H9 (cell line): Measurements from ENCODE around the gene WDR27. TPM values are rescaled to one million over a fixed set of nuclear protein-coding genes. Genes with fewer than 3 reads are reported as not detected.

Experiments
- DNase-seq: peaks from one replicate; pipeline ENCODE4 v3.0.0-alpha.2; 2017
- H2AFZ ChIP-seq: one replicate; pipeline ENCODE4 v1.6.1; 2013; ENCODE audit warnings: mild to moderate bottlenecking, low read length, control low read depth, moderate library complexity
- H2AK5ac ChIP-seq: 2 replicates; pipeline ENCODE4 v1.6.1; 2013; ENCODE audit warnings: low read length, control low read depth, mixed read lengths; ENCODE audit not compliant: insufficient read length
- H2BK120ac ChIP-seq: one replicate; pipeline ENCODE4 v1.6.1; 2013; ENCODE audit warnings: low read depth, mild to moderate bottlenecking, low read length, control low read depth, inconsistent platforms; ENCODE audit not compliant: poor library complexity, severe bottlenecking
- H2BK12ac ChIP-seq: 2 replicates; pipeline ENCODE4 v1.6.1; 2013; ENCODE audit warnings: low read length, control low read depth, mixed read lengths, low read depth; ENCODE audit not compliant: insufficient read length
- H2BK15ac ChIP-seq: 2 replicates; pipeline ENCODE4 v1.6.1; 2013; ENCODE audit warnings: low read depth, low read length, control low read depth
- H2BK20ac ChIP-seq: one replicate; pipeline ENCODE4 v1.6.1; 2013; ENCODE audit warnings: low read depth, mild to moderate bottlenecking, low read length, control low read depth, inconsistent platforms; ENCODE audit not compliant: poor library complexity, severe bottlenecking
- H2BK5ac ChIP-seq: 2 replicates; pipeline ENCODE4 v1.6.1; 2013; ENCODE audit warnings: low read length, control low read depth, mixed read lengths; ENCODE audit not compliant: insufficient read length
- H3K14ac ChIP-seq: 2 replicates; pipeline ENCODE4 v1.6.1; 2013; ENCODE audit warnings: low read length, control low read depth; ENCODE audit not compliant: insufficient read depth
- H3K18ac ChIP-seq: 2 replicates; pipeline ENCODE4 v1.6.1; 2013; ENCODE audit warnings: low read depth, mild to moderate bottlenecking, mixed read lengths, low read length, control low read depth; ENCODE audit not compliant: insufficient read length
- H3K23ac ChIP-seq: 2 replicates; pipeline ENCODE4 v1.6.1; 2013; ENCODE audit warnings: low read length, control low read depth, mixed read lengths, low read depth; ENCODE audit not compliant: insufficient read length
- H3K23me2 ChIP-seq: 2 replicates; pipeline ENCODE4 v1.6.1; 2013; ENCODE audit warnings: low read depth, mild to moderate bottlenecking, mixed read lengths, low read length, control low read depth; ENCODE audit not compliant: insufficient read length, poor library complexity, severe bottlenecking
- H3K27ac ChIP-seq: 2 replicates; pipeline ENCODE4 v1.5.1; 2013; ENCODE audit warnings: low read length, control low read depth, mixed read lengths, low read depth; ENCODE audit not compliant: insufficient read length
- H3K27me3 ChIP-seq: 2 replicates; pipeline ENCODE4 v1.6.1; 2013; ENCODE audit warnings: low read length, control low read depth, inconsistent platforms; ENCODE audit not compliant: insufficient read depth
- H3K4ac ChIP-seq: 2 replicates; pipeline ENCODE4 v1.6.1; 2013; ENCODE audit warnings: low read depth, mild to moderate bottlenecking, control low read depth, inconsistent platforms, low read length, moderate library complexity
- H3K4me1 ChIP-seq: 2 replicates; pipeline ENCODE4 v1.6.1; 2013; ENCODE audit warnings: low read length, control low read depth, inconsistent platforms; ENCODE audit not compliant: insufficient read depth
- H3K4me2 ChIP-seq: 2 replicates; pipeline ENCODE4 v1.6.1; 2013; ENCODE audit warnings: low read length, control low read depth, mixed read lengths; ENCODE audit not compliant: insufficient read length, insufficient read depth
- H3K56ac ChIP-seq: 2 replicates; pipeline ENCODE4 v1.6.1; 2013; ENCODE audit warnings: low read depth, mild to moderate bottlenecking, mixed read lengths, low read length, control low read depth; ENCODE audit not compliant: insufficient read length
- H3K79me1 ChIP-seq: 2 replicates; pipeline ENCODE4 v1.6.1; 2013; ENCODE audit warnings: low read depth, mild to moderate bottlenecking, moderate library complexity, low read length, control low read depth, inconsistent platforms; ENCODE audit not compliant: insufficient read depth, poor library complexity, severe bottlenecking
- H3K79me2 ChIP-seq: 2 replicates; pipeline ENCODE4 v1.6.1; 2013; ENCODE audit warnings: low read length, control low read depth, inconsistent platforms; ENCODE audit not compliant: insufficient read depth
- H3K9ac ChIP-seq: 2 replicates; pipeline ENCODE4 v1.6.1; 2013; ENCODE audit warnings: low read length, control low read depth, mixed read lengths; ENCODE audit not compliant: insufficient read length; ENCODE audit errors: extremely low read depth
- H3K9me3 ChIP-seq: one replicate; pipeline ENCODE4 v1.6.1; 2013; ENCODE audit warnings: low read depth, low read length, inconsistent platforms; ENCODE audit not compliant: control insufficient read depth
- H3T11ph ChIP-seq: one replicate; pipeline ENCODE4 v1.6.1; 2013; ENCODE audit warnings: mild to moderate bottlenecking, low read length, control low read depth, inconsistent platforms
- H4K20me1 ChIP-seq: one replicate; pipeline ENCODE4 v1.6.1; 2013; ENCODE audit not compliant: control insufficient read depth, insufficient read length, insufficient read depth
- H4K5ac ChIP-seq: 2 replicates; pipeline ENCODE4 v1.6.1; 2013; ENCODE audit warnings: low read depth, mild to moderate bottlenecking, mixed read lengths, low read length, control low read depth; ENCODE audit not compliant: insufficient read length
- H4K8ac ChIP-seq: replicated peaks from 2 replicates; pipeline ENCODE4 v1.6.1; 2013; ENCODE audit warnings: low read length, control low read depth, mixed read lengths, low read depth; ENCODE audit not compliant: insufficient read length
- H4K91ac ChIP-seq: 2 replicates; pipeline ENCODE4 v1.6.1; 2013; ENCODE audit warnings: low read depth, mild to moderate bottlenecking, moderate library complexity, mixed read lengths, low read length, control low read depth; ENCODE audit not compliant: insufficient read length
- H3K27ac Mint-ChIP-seq, 3 experiments: 2 replicates in 2 of 3; 3 replicates in 1 of 3; pipeline ENCODE4 v1.8.0; 2020 to 2021; ENCODE audit warnings: mixed read lengths in 3 of 3, mild to moderate bottlenecking in 1 of 3, moderate library complexity in 1 of 3
- H3K27me3 Mint-ChIP-seq: 2 replicates; pipeline ENCODE4 v1.8.0; 2021; ENCODE audit warnings: low read depth, mild to moderate bottlenecking, moderate library complexity, mixed read lengths
- H3K36me3 Mint-ChIP-seq, 3 experiments: 2 replicates in 2 of 3; 3 replicates in 1 of 3; pipeline ENCODE4 v1.8.0; 2020 to 2021; ENCODE audit warnings: low read depth in 3 of 3, mixed read lengths in 3 of 3; ENCODE audit not compliant: insufficient read depth in 1 of 3
- H3K4me1 Mint-ChIP-seq, 2 experiments: 2 replicates each; pipeline ENCODE4 v1.8.0; 2020; ENCODE audit warnings: mixed read lengths in 2 of 2
- H3K4me3 Mint-ChIP-seq, 2 experiments: 2 replicates in 1 of 2; 3 replicates in 1 of 2; pipeline ENCODE4 v1.8.0; 2020 to 2021; ENCODE audit warnings: mild to moderate bottlenecking in 2 of 2, mixed read lengths in 2 of 2, moderate library complexity in 1 of 2
- H3K9me3 Mint-ChIP-seq, 2 experiments: 2 replicates in 1 of 2; 3 replicates in 1 of 2; pipeline ENCODE4 v1.8.0; 2020; ENCODE audit warnings: mild to moderate bottlenecking in 2 of 2, mixed read lengths in 2 of 2, moderate library complexity in 1 of 2
- CTCF ChIP-seq: fragments of 200-600 bp; sonication (generic); conservative IDR thresholded peaks from 3 replicates; pipeline ENCODE4 v1.8.0; 2021; ENCODE audit warnings: antibody characterized with exemption, mild to moderate bottlenecking
- WGBS: extraction: QIAGEN DNeasy Blood & Tissue Kit; methylation state at CpG from one replicate; pipeline ENCODE4 v1.1.7; 2013; ENCODE audit warnings: missing lambda C conversion rate, low lambda C conversion rate, mixed read lengths; ENCODE audit not compliant: insufficient read length; ENCODE audit errors: extremely low coverage; 5-methylcytosine and 5-hydroxymethylcytosine counted together
- total RNA-seq: library from RNA; stranded (reverse); gene quantifications from 2 replicates; pipeline ENCODE4 v1.2.1, GENCODE V29; 2021

WDR27 gene
- total RNA-seq, 1 experiment from 2014 or later, result 48.7 TPM

- H3K18ac ChIP-seq, result no peak overlapping the region
- H4K91ac ChIP-seq, result no peak overlapping the region
- DNase-seq, result no peak
- H2BK15ac ChIP-seq, result no peak overlapping the region
- H3K79me1 ChIP-seq, result no peaks in the 10 kb centered on the region
- H2BK20ac ChIP-seq, result no peak overlapping the region
- Mint-ChIP-seq H3K4me1 (peaks cover 0 to 4% of the 10 kb centered on the region in 2 experiments; a peak in 2 of 4 replicates), H3K27me3 (no peaks in the 10 kb centered on the region), H3K9me3 (0 out of 5 replicates have a peak, but pooled peaks cover 0 to 2% of the 10 kb centered on the region in 2 experiments), H3K4me3 (no peak overlapping the region), H3K36me3 (peaks cover 5 to 11% (median 6%) of the 10 kb centered on the region in 3 experiments; a peak in 4 of 7 replicates), H3K27ac (no peak overlapping the region)
- no peaks in the 10 kb centered on the region for H3K4me1 ChIP-seq
- no peak overlapping the region for H3K9ac ChIP-seq
- H3K27me3 ChIP-seq, result no peaks in the 10 kb centered on the region
- H3K4me2 ChIP-seq, result no peak overlapping the region
- H2BK12ac ChIP-seq, result no peak overlapping the region
- H3K27ac ChIP-seq, result no peak overlapping the region
- H3K4ac ChIP-seq, result no peak overlapping the region
- no peaks in the 10 kb centered on the region for H3K9me3 ChIP-seq
- H3K23ac ChIP-seq, result no peak overlapping the region
- H3K56ac ChIP-seq, result no peak overlapping the region
- H2BK5ac ChIP-seq, result no peak overlapping the region
- no peak overlapping the region for H2BK120ac ChIP-seq
- H4K20me1 ChIP-seq, result no peaks in the 10 kb centered on the region
- H4K5ac ChIP-seq, result no peak overlapping the region
- WGBS, result no CpG with 5 or more reads among the region's 4 CpGs
- 0 out of 3 replicates have a peak, but pooled peaks have one; percentile 15 for TF ChIP-seq CTCF
- no peak overlapping the region for H3T11ph ChIP-seq
- no peaks in the 10 kb centered on the region for H3K23me2 ChIP-seq
- no peak overlapping the region for H4K8ac ChIP-seq
- H3K14ac ChIP-seq, result no peak overlapping the region
- no peaks in the 10 kb centered on the region for H3K79me2 ChIP-seq
- H2AK5ac ChIP-seq, result no peak overlapping the region
- H2AFZ ChIP-seq, result no peak overlapping the region
Observed at GRCh38 chr6:169591616-169592015, 110.2 kb downstream of the WDR27 start.
